Heart left ventricle (tissue), 13 donors: Measurements from ENCODE around the gene ANKRD18B.

Source experiments
- CTCF ChIP-seq, 12 donors: fragments of 200-600 bp; sonication (generic) in 4 of 12; IDR thresholded peaks; one replicate each; pipeline versions ENCODE4 v1.5.0 to v1.8.0; 2018 to 2022; ENCODE audit warnings: antibody characterized with exemption in 12 of 12, mild to moderate bottlenecking in 5 of 12
- POLR2A ChIP-seq, 2 donors: fragments of 450-650 bp; IDR thresholded peaks; one replicate each; pipeline ENCODE4 v1.6.1; 2017; ENCODE audit warnings: antibody characterized with exemption in 2 of 2, mild to moderate bottlenecking in 2 of 2, moderate library complexity in 2 of 2
- donor health status: ischemic (EF 13 %, LVEDD 7.1; RV severe dilation, severe dysfunction).
- donor health status: DM: no; HTN: yes; CAD: no.
- donor health status: DM: no; HTN: no; CAD: no.
- donor health status: ischemic (EF 25% LVEDD 6.9; RV normal size, moderate dysfunction).
- donor health status: ischemic (EF 25% LVEDD 5.7; RV mildly dilated, moderate dysfunction).
- donor health status: ischemic (EF 35%, LVEDD 5.7; RV mildly dilated, moderate dysfunction).
- donor health status: nonischemic (EF 11% LVEDD 7.7; RV severe dilation, severe dysfunction).
- donor health status: DM: yes; HTN: yes; CAD: no.
- donor health status: PGD.
- donor health status: ischemic (EF 29% LVEDD 5.4; RV normal size, mild dysfunction).
- donor health status: nonischemic (EF 23%, LVEDD 6.1; RV moderate dilation, normal function).

- TF ChIP-seq CTCF (IDR thresholded peaks at IDR 0.05) (peak in 5 of 12 donors; percentile 9 to 41 (median 34)), POLR2A (IDR thresholded peaks at IDR 0.05) (no peak)
Measured at GRCh38 chr9:33498387-33498786, 25.7 kb upstream of the ANKRD18B start.
